Endothelial cell (in vitro differentiated cells): ENCODE data around the gene NCK2. TPM values are rescaled to one million over a fixed set of nuclear protein-coding genes. Genes with fewer than 3 reads are reported as not detected.

Experiments used
- DNase-seq: peaks from one replicate; pipeline ENCODE4 v3.0.0; 2021; ENCODE audit warnings: low spot score
- H3K27ac Mint-ChIP-seq: one replicate; pipeline ENCODE4 v1.8.0; 2021; ENCODE audit warnings: mixed read lengths, inconsistent platforms; ENCODE audit not compliant: unreplicated experiment
- H3K27me3 Mint-ChIP-seq: one replicate; pipeline ENCODE4 v1.8.0; 2021; ENCODE audit warnings: mild to moderate bottlenecking, moderate library complexity, mixed read lengths, inconsistent platforms; ENCODE audit not compliant: unreplicated experiment
- H3K36me3 Mint-ChIP-seq: one replicate; pipeline ENCODE4 v1.8.0; 2021; ENCODE audit warnings: mild to moderate bottlenecking, low read depth, mixed read lengths, inconsistent platforms; ENCODE audit not compliant: unreplicated experiment
- H3K4me1 Mint-ChIP-seq: one replicate; pipeline ENCODE4 v1.8.0; 2021; ENCODE audit warnings: mild to moderate bottlenecking, mixed read lengths, inconsistent platforms; ENCODE audit not compliant: unreplicated experiment
- H3K4me3 Mint-ChIP-seq: one replicate; pipeline ENCODE4 v1.8.0; 2021; ENCODE audit warnings: mild to moderate bottlenecking, mixed read lengths, inconsistent platforms; ENCODE audit not compliant: unreplicated experiment
- H3K9me3 Mint-ChIP-seq: one replicate; pipeline ENCODE4 v1.8.0; 2021; ENCODE audit warnings: mixed read lengths, inconsistent platforms; ENCODE audit not compliant: unreplicated experiment
- CTCF ChIP-seq: fragments of 200-600 bp; sonication (generic); IDR thresholded peaks from one replicate; pipeline ENCODE4 v1.5.0; 2021; ENCODE audit warnings: antibody characterized with exemption; ENCODE audit not compliant: unreplicated experiment
- total RNA-seq: library from RNA; stranded (reverse); fragmentation: NEBNext Ultra II Directional; extraction: Animal tissue kit (Norgen Biotek cat#: 25700); gene quantifications from one replicate; pipeline ENCODE4 v1.2.1, GENCODE V29; 2021; ENCODE audit not compliant: unreplicated experiment

The NCK2 gene
- total RNA-seq, 1 donor from 2014 or later: 93.7 TPM

GRCh38 chr2:105820151-105820550 is 75.4 kb downstream of the NCK2 start:
- H3K27ac Mint-ChIP-seq: no peak overlapping the region
- peaks cover 1% of the 10 kb centered on the region for H3K27me3 Mint-ChIP-seq

DNA sequence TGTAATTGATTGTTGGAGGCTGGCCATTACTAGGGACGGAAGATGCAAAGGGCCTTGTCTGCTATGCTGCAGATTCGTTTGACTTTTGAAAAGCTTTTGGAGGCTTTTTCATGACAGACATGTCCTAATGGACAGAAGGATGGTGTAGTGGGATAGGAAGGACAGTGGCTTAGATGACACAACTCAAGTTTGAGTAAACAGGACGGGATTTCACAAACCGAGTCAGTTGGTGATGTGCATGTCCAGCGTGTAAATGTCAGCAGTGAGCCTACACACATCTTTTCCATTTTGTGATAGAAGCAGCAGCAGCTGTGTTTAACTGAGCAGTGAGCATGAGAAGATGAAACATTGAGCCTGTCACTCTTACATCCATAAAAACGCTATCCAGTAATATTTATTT is 76.0 kb downstream of the NCK2 start:
- Mint-ChIP-seq H3K9me3 (no peaks in the 10 kb centered on the region), H3K27ac (no peak overlapping the region), H3K4me1 (no peaks in the 10 kb centered on the region), H3K36me3 (peaks cover 11% of the 10 kb centered on the region), H3K27me3 (peaks cover 1% of the 10 kb centered on the region), H3K4me3 (no peak overlapping the region)
- DNase-seq: no peak
- no peak for TF ChIP-seq CTCF

More at GRCh38 chr2:105820151-105820550, 75.4 kb downstream of the NCK2 start:
- Mint-ChIP-seq H3K4me3 (no peak overlapping the region), H3K9me3 (no peaks in the 10 kb centered on the region), H3K4me1 (no peaks in the 10 kb centered on the region), H3K36me3 (peaks cover 11% of the 10 kb centered on the region)
- TF ChIP-seq CTCF: no peak
- DNase-seq: no peak

GRCh38 chr2:105821428-105822125 is 76.9 kb downstream of the NCK2 start:
- no peak for TF ChIP-seq CTCF
- Mint-ChIP-seq H3K27ac (no peak overlapping the region), H3K9me3 (no peaks in the 10 kb centered on the region), H3K4me1 (no peaks in the 10 kb centered on the region), H3K4me3 (no peak overlapping the region), H3K36me3 (peaks cover 17% of the 10 kb centered on the region), H3K27me3 (peaks cover 1% of the 10 kb centered on the region)
- no peak for DNase-seq

DNA sequence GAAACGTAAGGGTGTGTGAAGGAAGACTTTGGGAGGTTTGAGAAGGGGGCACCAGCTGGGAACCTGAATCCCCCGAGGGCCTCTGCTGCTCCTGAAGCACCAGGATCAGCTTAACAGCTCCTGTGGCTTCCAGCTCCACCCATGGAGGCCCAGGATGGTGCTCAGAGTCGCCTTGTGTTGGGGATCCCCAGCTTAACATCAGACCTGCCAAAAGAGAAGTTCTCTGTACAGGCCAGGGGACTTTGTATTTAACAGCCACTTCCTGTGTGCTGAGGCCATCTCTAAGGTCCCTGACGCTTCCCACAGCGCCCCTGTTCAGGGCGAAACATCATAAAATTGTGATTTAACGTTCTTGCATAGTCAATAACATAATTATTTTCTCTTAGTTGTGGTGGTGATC is 77.5 kb downstream of the NCK2 start:
- H3K36me3 Mint-ChIP-seq: peaks cover 15% of the 10 kb centered on the region
- TF ChIP-seq CTCF: no peak
- no peaks in the 10 kb centered on the region for H3K9me3 Mint-ChIP-seq
- peaks cover 1% of the 10 kb centered on the region for H3K27me3 Mint-ChIP-seq
- no peaks in the 10 kb centered on the region for H3K4me1 Mint-ChIP-seq
- no peak overlapping the region for H3K4me3 Mint-ChIP-seq
- peak overlapping the region; percentile 18 for H3K27ac Mint-ChIP-seq
- DNase-seq: no peak

DNA sequence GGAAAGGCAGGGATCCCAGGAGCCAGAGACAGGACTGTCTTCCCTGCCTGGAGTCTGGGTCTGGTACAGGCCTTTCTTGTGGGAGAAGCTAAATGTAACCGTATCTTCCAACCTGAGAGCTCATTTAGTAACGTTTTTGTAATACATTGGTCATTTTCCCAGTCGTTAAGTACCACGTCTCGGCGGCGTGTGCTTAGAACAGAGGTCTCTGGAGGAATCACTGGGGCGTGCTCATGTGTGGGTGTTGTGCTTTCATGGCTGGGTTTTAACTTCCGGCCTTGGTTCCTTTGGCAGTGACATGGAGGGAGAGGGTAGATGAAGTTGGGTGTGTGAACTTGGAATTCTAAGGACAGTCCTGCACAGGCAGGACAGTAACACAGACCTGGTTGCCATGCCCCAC is 79.7 kb downstream of the NCK2 start:
- no peaks in the 10 kb centered on the region for H3K9me3 Mint-ChIP-seq
- no peak overlapping the region for H3K4me3 Mint-ChIP-seq
- no peak for TF ChIP-seq CTCF
- DNase-seq: no peak
- H3K36me3 Mint-ChIP-seq: peaks cover 20% of the 10 kb centered on the region
- H3K27me3 Mint-ChIP-seq: peaks cover 2% of the 10 kb centered on the region
- no peak overlapping the region for H3K27ac Mint-ChIP-seq
- no peaks in the 10 kb centered on the region for H3K4me1 Mint-ChIP-seq
